Measurements from ENCODE around the gene PLCE1.

Gene PLCE1

GRCh38 chr10:94016727-94017714 is 23.3 kb downstream of the PLCE1 start:
- DNase-seq: no peak

GRCh38 chr10:94018107-94018506 is 24.4 kb downstream of the PLCE1 start:
- no peak for DNase-seq
- TF ChIP-seq POLR2A (IDR thresholded peaks at IDR 0.05; ENCODE audit: low read length) (no peak), GATA1 (IDR thresholded peaks at IDR 0.05; ENCODE audit: low read depth, low read length) (no peak)

More at GRCh38 chr10:94016727-94017714, 23.3 kb downstream of the PLCE1 start:
- TF ChIP-seq POLR2A (IDR thresholded peaks at IDR 0.05; ENCODE audit: low read length) (no peak), GATA1 (IDR thresholded peaks at IDR 0.05; ENCODE audit: low read depth, low read length) (no peak)

- TF ChIP-seq POLR2A (IDR thresholded peaks at IDR 0.05; ENCODE audit: low read length): no peak
- no peak for TF ChIP-seq GATA1 (IDR thresholded peaks at IDR 0.05; ENCODE audit: low read depth, low read length)
- no peak for DNase-seq
Measured at GRCh38 chr10:94023906-94024305, 30.2 kb downstream of the PLCE1 start.

GRCh38 chr10:94024407-94024806 is 30.7 kb downstream of the PLCE1 start:
- DNase-seq: no peak
- no peak for TF ChIP-seq POLR2A (IDR thresholded peaks at IDR 0.05; ENCODE audit: low read length)
- no peak for TF ChIP-seq GATA1 (IDR thresholded peaks at IDR 0.05; ENCODE audit: low read depth, low read length)

GRCh38 chr10:94025806-94026205 is 32.1 kb downstream of the PLCE1 start:
- TF ChIP-seq GATA1 (IDR thresholded peaks at IDR 0.05; ENCODE audit: low read depth, low read length) (no peak), POLR2A (IDR thresholded peaks at IDR 0.05; ENCODE audit: low read length) (no peak)
- DNase-seq: no peak

GRCh38 chr10:94027197-94027596 is 33.5 kb downstream of the PLCE1 start:
- TF ChIP-seq GATA1 (IDR thresholded peaks at IDR 0.05; ENCODE audit: low read depth, low read length): no peak
- no peak for DNase-seq

GRCh38 chr10:94029955-94030354 is 36.2 kb downstream of the PLCE1 start:
- DNase-seq: no peak
- TF ChIP-seq GATA1 (IDR thresholded peaks at IDR 0.05; ENCODE audit: low read depth, low read length) (no peak), POLR2A (IDR thresholded peaks at IDR 0.05; ENCODE audit: low read length) (no peak)

- no peak for DNase-seq
- TF ChIP-seq POLR2A (IDR thresholded peaks at IDR 0.05; ENCODE audit: low read length) (no peak), GATA1 (IDR thresholded peaks at IDR 0.05; ENCODE audit: low read depth, low read length) (no peak)
Measured at GRCh38 chr10:94035982-94036765, 42.4 kb downstream of the PLCE1 start.

GRCh38 chr10:94036766-94037033 is 43.0 kb downstream of the PLCE1 start:
- no peak for DNase-seq
- TF ChIP-seq POLR2A (IDR thresholded peaks at IDR 0.05; ENCODE audit: low read length): no peak
- TF ChIP-seq GATA1 (IDR thresholded peaks at IDR 0.05; ENCODE audit: low read depth, low read length): no peak

- DNase-seq: no peak
- no peak for TF ChIP-seq GATA1 (IDR thresholded peaks at IDR 0.05; ENCODE audit: low read depth, low read length)
Measured at GRCh38 chr10:94037286-94037685, 43.6 kb downstream of the PLCE1 start.

GRCh38 chr10:94038024-94038423 is 44.3 kb downstream of the PLCE1 start:
- DNase-seq: no peak
- TF ChIP-seq POLR2A (IDR thresholded peaks at IDR 0.05; ENCODE audit: low read length) (no peak), GATA1 (IDR thresholded peaks at IDR 0.05; ENCODE audit: low read depth, low read length) (no peak)

- TF ChIP-seq POLR2A (IDR thresholded peaks at IDR 0.05; ENCODE audit: low read length): no peak
- TF ChIP-seq GATA1 (IDR thresholded peaks at IDR 0.05; ENCODE audit: low read depth, low read length): no peak
- no peak for DNase-seq
Measured at GRCh38 chr10:94041206-94041605, 47.5 kb downstream of the PLCE1 start.

- no peak for TF ChIP-seq GATA1 (IDR thresholded peaks at IDR 0.05; ENCODE audit: low read depth, low read length)
- TF ChIP-seq POLR2A (IDR thresholded peaks at IDR 0.05; ENCODE audit: low read length): no peak
Measured at GRCh38 chr10:94042001-94042833, 48.5 kb downstream of the PLCE1 start.

GRCh38 chr10:94042834-94043175 is 49.1 kb downstream of the PLCE1 start:
- TF ChIP-seq POLR2A (IDR thresholded peaks at IDR 0.05; ENCODE audit: low read length): no peak
- no peak for TF ChIP-seq GATA1 (IDR thresholded peaks at IDR 0.05; ENCODE audit: low read depth, low read length)
- no peak for DNase-seq

More at GRCh38 chr10:94042001-94042833, 48.5 kb downstream of the PLCE1 start:
- DNase-seq: no peak

All from erythroblast (primary cell).